A549 (cell line): ENCODE results near the gene CAVIN1. TPM values are rescaled to one million over a fixed set of nuclear protein-coding genes. Genes with fewer than 3 reads are reported as not detected.

ENCODE experiments used
- ATAC-seq, 2 experiments: fragments of 200-7000 bp in 1 of 2; fragments of >200 bp in 1 of 2; cut with Nextera tagmentation in 1 of 2; cut with Tn5 transposase in 1 of 2; 3 replicates each; pipeline versions ENCODE4 v1.8.0 to v1.9.1; 2018 to 2020; ENCODE audit warnings: mild to moderate bottlenecking in 1 of 2, moderate library complexity in 1 of 2
- CTCF ChIA-PET: fragments of 300-600 bp; sonication (Branson Sonifier 250); formaldehyde crosslinking; extraction: SDS; loops from one replicate; lab custom pipeline; 2021; ENCODE audit warnings: antibody characterized with exemption, inconsistent platforms; lab: Yijun Ruan, JAX
- POLR2A ChIA-PET: fragments of 350-600 bp; formaldehyde crosslinking; extraction: SDS; loops from one replicate; lab custom pipeline; 2021; ENCODE audit warnings: antibody characterized with exemption, inconsistent platforms; lab: Yijun Ruan, JAX
- DNase-seq, 2 experiments: peaks; one replicate each; pipeline versions ENCODE4 v3.0.0 to v3.0.0-alpha.2; 2011 to 2016; ENCODE audit warnings: low read depth in 1 of 2, low spot score in 1 of 2
- FAIRE-seq: peaks from 2 replicates; lab custom pipeline; 2011; peaks lifted over from hg19 to GRCh38; lab: Jason Lieb, UNC
- H3K27ac ChIP-seq, 2 experiments: fragments of >200 bp; sonication (Bioruptor Twin); formaldehyde crosslinking; 3 replicates each; pipeline ENCODE4 v1.5.1; 2016 to 2017
- H3K4me1 ChIP-seq: fragments of >200 bp; sonication (Bioruptor Twin); formaldehyde crosslinking; 3 replicates; pipeline ENCODE4 v1.6.1; 2016
- H3K4me2 ChIP-seq: fragments of >200 bp; sonication (Bioruptor Twin); formaldehyde crosslinking; 3 replicates; pipeline ENCODE4 v1.6.1; 2016
- H3K4me3 ChIP-seq: fragments of >200 bp; sonication (Bioruptor Twin); formaldehyde crosslinking; 3 replicates; pipeline ENCODE4 v1.5.1; 2016
- H3K9me3 ChIP-seq: fragments of >200 bp; sonication (Bioruptor Twin); formaldehyde crosslinking; 3 replicates; pipeline ENCODE4 v1.6.1; 2016
- BHLHE40 ChIP-seq: IDR thresholded peaks from 2 replicates; pipeline ENCODE4 v1.6.1; 2012; ENCODE audit warnings: low read depth, low read length, inconsistent platforms
- CBX2 ChIP-seq: fragments of 200-600 bp; sonication (generic); IDR thresholded peaks from 2 replicates; pipeline ENCODE4 v1.6.1; 2016; ENCODE audit warnings: low read depth, mild to moderate bottlenecking, borderline replicate concordance
- CHD2 ChIP-seq: fragments of 150-350 bp; IDR thresholded peaks from 2 replicates; pipeline ENCODE4 v1.6.1; 2014; ENCODE audit warnings: low read length; ENCODE audit not compliant: partially characterized antibody
- FOXS1 ChIP-seq: fragments of 250-450 bp; sonication (Bioruptor Pico); IDR thresholded peaks from 2 replicates; pipeline ENCODE4 v1.5.0; 2020; ENCODE audit warnings: mild to moderate bottlenecking, moderate library complexity
- GATA3 ChIP-seq: IDR thresholded peaks from 2 replicates; pipeline ENCODE4 v1.6.1; 2012; ENCODE audit warnings: borderline replicate concordance
- JUNB ChIP-seq: fragments of >200 bp; sonication (Bioruptor Twin); formaldehyde crosslinking; IDR thresholded peaks from 2 replicates; pipeline ENCODE4 v1.6.1; 2016
- KDM5A ChIP-seq: fragments of 200-600 bp; sonication (generic); IDR thresholded peaks from 2 replicates; pipeline ENCODE4 v1.6.1; 2016; ENCODE audit warnings: antibody characterized with exemption, mild to moderate bottlenecking
- MAFK ChIP-seq: fragments of 450-650 bp; IDR thresholded peaks from 2 replicates; pipeline ENCODE4 v1.6.1; 2014; ENCODE audit not compliant: partially characterized antibody
- MAX ChIP-seq: IDR thresholded peaks from 2 replicates; pipeline ENCODE4 v1.6.1; 2012
- MAZ ChIP-seq: fragments of 150-350 bp; IDR thresholded peaks from 2 replicates; pipeline ENCODE4 v1.6.1; 2014; ENCODE audit warnings: antibody characterized with exemption, low read depth, low read length, borderline replicate concordance
- PBX3 ChIP-seq: IDR thresholded peaks from 2 replicates; pipeline ENCODE4 v1.6.1; 2012
- POLR2A ChIP-seq: IDR thresholded peaks from 2 replicates; pipeline ENCODE4 v1.6.1; 2012; ENCODE audit warnings: mild to moderate bottlenecking, low read length
- RAD21 ChIP-seq, 2 experiments: fragments of >200 bp in 1 of 2; sonication (Bioruptor Twin) in 1 of 2; formaldehyde crosslinking in 1 of 2; IDR thresholded peaks in 1 of 2; conservative IDR thresholded peaks in 1 of 2; 2 replicates in 1 of 2; 3 replicates in 1 of 2; pipeline ENCODE4 v1.6.1; 2012 to 2018; ENCODE audit warnings: inconsistent platforms in 1 of 2
- REST ChIP-seq: fragments of 200-600 bp; sonication (generic); IDR thresholded peaks from 2 replicates; pipeline ENCODE4 v1.6.1; 2016; ENCODE audit warnings: antibody characterized with exemption, mild to moderate bottlenecking, moderate library complexity
- SMC3 ChIP-seq: fragments of >200 bp; sonication (Bioruptor Twin); formaldehyde crosslinking; IDR thresholded peaks from 3 replicates; pipeline ENCODE4 v1.6.1; 2018; ENCODE audit warnings: inconsistent platforms
- ZC3H11A ChIP-seq: fragments of 450-650 bp; IDR thresholded peaks from 2 replicates; pipeline ENCODE4 v1.6.1; 2014; ENCODE audit warnings: antibody characterized with exemption, mild to moderate bottlenecking
- WGBS: methylation state at CpG from one replicate; pipeline ENCODE4 v1.1.6; 2017; ENCODE audit errors: missing lambda C conversion rate; 5-methylcytosine and 5-hydroxymethylcytosine counted together
- polyA plus RNA-seq, 4 experiments: library from polyadenylated mRNA; depleted of rRNA in 3 of 4; stranded (reverse); fragments of >200 nt; fragmentation: RNase III in 1 of 4; extraction: RNeasy Plus Mini Kit Qiagen cat#74134 plus additional on column Dnase treatment in 1 of 4; gene quantifications; 2 replicates in 3 of 4; 3 replicates in 1 of 4; pipeline ENCODE4 v1.2.3, GENCODE V29; 2011 to 2017
- TF ChIP-seq, protein P1 (sequence below): fragments of 150-350 bp; IDR thresholded peaks from 2 replicates; pipeline ENCODE4 v1.6.1; 2014; ENCODE audit warnings: low read depth, mild to moderate bottlenecking, low read length
- TF ChIP-seq, protein P2 (sequence below): fragments of >200 bp; sonication (Bioruptor Twin); formaldehyde crosslinking; IDR thresholded peaks from 3 replicates; pipeline ENCODE4 v1.5.1; 2016

CAVIN1 gene
- polyA plus RNA-seq, 2 of the 4 experiments (the other 2 are of a cell fraction): 101 to 371 TPM

DNA sequence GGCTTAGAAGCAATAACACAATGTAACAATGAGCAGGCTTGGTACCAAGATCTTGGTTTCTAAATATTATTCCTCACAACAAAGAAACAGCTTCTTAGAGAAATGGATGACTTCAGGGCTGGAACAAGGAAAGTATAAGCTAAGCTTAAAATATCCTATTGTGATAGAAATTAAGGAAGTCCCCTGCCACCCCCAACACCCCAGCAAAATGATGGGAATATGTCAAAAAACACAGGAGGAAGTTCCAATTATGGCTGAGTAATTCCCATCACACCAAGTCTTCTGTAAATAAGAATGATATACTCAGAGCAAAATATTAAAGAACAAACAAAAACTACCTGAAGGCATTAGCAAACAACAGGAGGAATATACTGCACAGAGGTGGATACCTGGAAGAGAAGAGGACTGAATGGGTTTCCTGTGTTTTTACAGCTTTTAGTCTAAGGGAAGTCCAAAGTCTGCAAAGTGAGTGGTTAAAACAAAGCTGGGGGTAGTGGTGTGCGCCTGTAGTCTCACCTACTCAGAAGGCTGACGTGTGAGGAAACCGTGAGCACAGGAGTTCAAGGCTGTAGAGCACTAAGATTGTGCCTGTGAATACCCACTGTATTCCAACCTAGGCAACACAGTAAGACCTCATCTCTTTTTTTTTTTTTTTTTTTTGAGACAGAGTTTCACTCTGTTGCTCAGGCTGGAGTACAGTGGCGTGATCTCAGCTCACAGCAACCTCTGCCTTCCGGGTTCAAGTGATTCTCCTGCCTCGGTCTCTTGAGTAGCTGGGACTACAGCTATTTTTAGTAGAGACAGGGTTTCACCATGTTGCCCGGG lies 18.5 kb upstream of the CAVIN1 start:
- H3K4me1 ChIP-seq: peaks cover 11% of the 10 kb centered on the region
- H3K4me2 ChIP-seq: peak overlapping the region; percentile 29
- FAIRE-seq: no peak
- no peak overlapping the region for H3K27ac ChIP-seq
- no peak for DNase-seq
- ChIA-PET CTCF (interaction anchor here (0.6 to 7.6 kb wide), 16 partner anchors 10 to 138 kb away, joined by 3 to 63 read pairs (median 5); partner anchors contain the start of gene CAVIN1), POLR2A (no interaction called here)
- TF ChIP-seq KDM5A: no peak
- no peak for TF ChIP-seq CBX2
- no peak for TF ChIP-seq ZC3H11A
- no peak for TF ChIP-seq CHD2
- TF ChIP-seq RAD21 (conservative IDR thresholded peaks at IDR 0.05 in 1 of 2, IDR thresholded peaks at IDR 0.05 in 1 of 2): no peak
- no peak for TF ChIP-seq POLR2A
- TF ChIP-seq REST: no peak
- TF ChIP-seq MAZ: no peak
- TF ChIP-seq MAFK: no peak
- no peak for TF ChIP-seq PBX3
- TF ChIP-seq, protein P1, sequence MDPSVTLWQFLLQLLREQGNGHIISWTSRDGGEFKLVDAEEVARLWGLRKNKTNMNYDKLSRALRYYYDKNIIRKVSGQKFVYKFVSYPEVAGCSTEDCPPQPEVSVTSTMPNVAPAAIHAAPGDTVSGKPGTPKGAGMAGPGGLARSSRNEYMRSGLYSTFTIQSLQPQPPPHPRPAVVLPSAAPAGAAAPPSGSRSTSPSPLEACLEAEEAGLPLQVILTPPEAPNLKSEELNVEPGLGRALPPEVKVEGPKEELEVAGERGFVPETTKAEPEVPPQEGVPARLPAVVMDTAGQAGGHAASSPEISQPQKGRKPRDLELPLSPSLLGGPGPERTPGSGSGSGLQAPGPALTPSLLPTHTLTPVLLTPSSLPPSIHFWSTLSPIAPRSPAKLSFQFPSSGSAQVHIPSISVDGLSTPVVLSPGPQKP: no peak
- TF ChIP-seq GATA3: no peak
- TF ChIP-seq JUNB: no peak
- TF ChIP-seq, protein P2, sequence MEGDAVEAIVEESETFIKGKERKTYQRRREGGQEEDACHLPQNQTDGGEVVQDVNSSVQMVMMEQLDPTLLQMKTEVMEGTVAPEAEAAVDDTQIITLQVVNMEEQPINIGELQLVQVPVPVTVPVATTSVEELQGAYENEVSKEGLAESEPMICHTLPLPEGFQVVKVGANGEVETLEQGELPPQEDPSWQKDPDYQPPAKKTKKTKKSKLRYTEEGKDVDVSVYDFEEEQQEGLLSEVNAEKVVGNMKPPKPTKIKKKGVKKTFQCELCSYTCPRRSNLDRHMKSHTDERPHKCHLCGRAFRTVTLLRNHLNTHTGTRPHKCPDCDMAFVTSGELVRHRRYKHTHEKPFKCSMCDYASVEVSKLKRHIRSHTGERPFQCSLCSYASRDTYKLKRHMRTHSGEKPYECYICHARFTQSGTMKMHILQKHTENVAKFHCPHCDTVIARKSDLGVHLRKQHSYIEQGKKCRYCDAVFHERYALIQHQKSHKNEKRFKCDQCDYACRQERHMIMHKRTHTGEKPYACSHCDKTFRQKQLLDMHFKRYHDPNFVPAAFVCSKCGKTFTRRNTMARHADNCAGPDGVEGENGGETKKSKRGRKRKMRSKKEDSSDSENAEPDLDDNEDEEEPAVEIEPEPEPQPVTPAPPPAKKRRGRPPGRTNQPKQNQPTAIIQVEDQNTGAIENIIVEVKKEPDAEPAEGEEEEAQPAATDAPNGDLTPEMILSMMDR: no peak
- no peak for TF ChIP-seq FOXS1 (CRISPR knock-in tag)
- TF ChIP-seq BHLHE40: no peak
- TF ChIP-seq MAX: no peak
- no peak for TF ChIP-seq SMC3
- no peak overlapping the region for H3K4me3 ChIP-seq
- peak; percentile 62 to 66 for ATAC-seq
- WGBS: 60% methylated on average over 7 of the region's 7 CpGs
- no peaks in the 10 kb centered on the region for H3K9me3 ChIP-seq
